Esophagus squamous epithelium (tissue), 4 donors: ENCODE data around the gene ETV6.

Experiments
- POLR2A ChIP-seq, 4 donors: fragments of 450-650 bp; IDR thresholded peaks; one replicate each; pipeline ENCODE4 v1.6.1; 2017; ENCODE audit warnings: antibody characterized with exemption in 4 of 4, mild to moderate bottlenecking in 4 of 4, moderate library complexity in 3 of 4
- TF ChIP-seq, protein P1 (sequence below), 6 experiments: fragments of 450-650 bp in 4 of 6; fragments of 200-600 bp in 2 of 6; sonication (generic) in 2 of 6; IDR thresholded peaks; one replicate each; pipeline ENCODE4 v1.5.1; 2016 to 2019; ENCODE audit warnings: antibody characterized with exemption in 6 of 6, mild to moderate bottlenecking in 4 of 6, moderate library complexity in 4 of 6

DNA sequence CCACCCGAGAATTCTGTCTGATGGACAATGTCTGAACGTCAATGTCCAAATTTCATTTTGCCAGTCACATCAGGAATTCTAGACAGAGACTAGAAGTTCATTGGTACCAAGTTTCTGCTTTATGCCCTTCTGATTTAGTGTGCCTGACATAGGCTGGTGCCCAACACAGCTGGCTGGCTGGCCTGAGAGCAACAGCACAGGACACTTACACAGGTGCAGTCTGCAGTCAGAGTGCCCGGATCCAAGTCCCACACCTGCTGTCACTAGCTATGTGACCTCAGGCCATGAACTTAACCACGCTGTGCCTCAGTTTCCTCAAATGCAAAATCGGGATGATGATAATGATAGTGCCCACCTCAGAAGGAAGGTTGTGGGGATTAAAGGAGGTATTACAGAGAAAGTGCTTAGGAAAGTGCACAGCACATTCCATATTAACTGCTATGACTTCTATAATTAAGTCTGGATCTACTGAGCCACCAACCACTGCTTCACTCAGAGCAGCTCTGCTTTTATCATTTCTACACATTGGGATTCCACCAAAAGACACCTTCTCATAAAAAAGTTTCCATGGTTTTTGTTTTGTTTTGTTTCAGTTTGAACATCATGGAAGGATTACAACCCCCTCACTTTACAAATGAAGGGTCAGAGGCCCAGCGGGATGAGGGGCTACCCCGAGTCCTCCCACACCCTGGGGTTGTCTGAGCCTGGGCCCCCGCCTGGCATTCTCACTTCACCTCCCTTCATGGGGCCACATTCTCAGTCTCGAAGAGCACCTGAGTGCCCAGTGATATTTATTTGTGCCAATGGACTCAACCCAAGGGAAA is 252.4 kb downstream of the ETV6 start:
- TF ChIP-seq, protein P1, sequence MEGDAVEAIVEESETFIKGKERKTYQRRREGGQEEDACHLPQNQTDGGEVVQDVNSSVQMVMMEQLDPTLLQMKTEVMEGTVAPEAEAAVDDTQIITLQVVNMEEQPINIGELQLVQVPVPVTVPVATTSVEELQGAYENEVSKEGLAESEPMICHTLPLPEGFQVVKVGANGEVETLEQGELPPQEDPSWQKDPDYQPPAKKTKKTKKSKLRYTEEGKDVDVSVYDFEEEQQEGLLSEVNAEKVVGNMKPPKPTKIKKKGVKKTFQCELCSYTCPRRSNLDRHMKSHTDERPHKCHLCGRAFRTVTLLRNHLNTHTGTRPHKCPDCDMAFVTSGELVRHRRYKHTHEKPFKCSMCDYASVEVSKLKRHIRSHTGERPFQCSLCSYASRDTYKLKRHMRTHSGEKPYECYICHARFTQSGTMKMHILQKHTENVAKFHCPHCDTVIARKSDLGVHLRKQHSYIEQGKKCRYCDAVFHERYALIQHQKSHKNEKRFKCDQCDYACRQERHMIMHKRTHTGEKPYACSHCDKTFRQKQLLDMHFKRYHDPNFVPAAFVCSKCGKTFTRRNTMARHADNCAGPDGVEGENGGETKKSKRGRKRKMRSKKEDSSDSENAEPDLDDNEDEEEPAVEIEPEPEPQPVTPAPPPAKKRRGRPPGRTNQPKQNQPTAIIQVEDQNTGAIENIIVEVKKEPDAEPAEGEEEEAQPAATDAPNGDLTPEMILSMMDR (IDR thresholded peaks at IDR 0.05): no peak
- no peak for TF ChIP-seq POLR2A (IDR thresholded peaks at IDR 0.05)
